ENCODE data around the gene ZNF608. TPM values are rescaled to one million over a fixed set of nuclear protein-coding genes. Genes with fewer than 3 reads are reported as not detected.

Gene ZNF608
- total RNA-seq, 1 donor from 2014 or later, result 213 TPM

DNA sequence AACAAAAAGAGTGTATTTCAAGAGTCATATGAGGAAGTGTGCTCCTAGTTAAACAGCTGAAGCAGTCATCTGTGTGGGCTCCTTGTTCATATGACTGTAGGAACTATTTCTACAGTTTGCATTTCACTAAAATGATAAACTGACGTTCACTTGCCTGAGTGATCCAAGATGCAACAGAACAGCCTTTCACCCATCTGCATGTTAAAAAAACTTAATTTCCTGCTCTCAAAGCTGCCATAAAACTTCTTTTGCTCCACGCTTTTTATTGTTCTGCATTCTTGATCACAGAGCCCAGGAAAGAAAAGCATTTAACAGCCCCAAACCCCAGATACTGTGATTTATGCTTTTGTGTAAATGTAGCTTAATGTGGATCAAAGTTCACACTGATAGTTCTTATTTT lies 43.9 kb downstream of the ZNF608 start:
- Mint-ChIP-seq H3K4me3 (no peak overlapping the region), H3K36me3 (peaks cover 29% of the 10 kb centered on the region)

DNA sequence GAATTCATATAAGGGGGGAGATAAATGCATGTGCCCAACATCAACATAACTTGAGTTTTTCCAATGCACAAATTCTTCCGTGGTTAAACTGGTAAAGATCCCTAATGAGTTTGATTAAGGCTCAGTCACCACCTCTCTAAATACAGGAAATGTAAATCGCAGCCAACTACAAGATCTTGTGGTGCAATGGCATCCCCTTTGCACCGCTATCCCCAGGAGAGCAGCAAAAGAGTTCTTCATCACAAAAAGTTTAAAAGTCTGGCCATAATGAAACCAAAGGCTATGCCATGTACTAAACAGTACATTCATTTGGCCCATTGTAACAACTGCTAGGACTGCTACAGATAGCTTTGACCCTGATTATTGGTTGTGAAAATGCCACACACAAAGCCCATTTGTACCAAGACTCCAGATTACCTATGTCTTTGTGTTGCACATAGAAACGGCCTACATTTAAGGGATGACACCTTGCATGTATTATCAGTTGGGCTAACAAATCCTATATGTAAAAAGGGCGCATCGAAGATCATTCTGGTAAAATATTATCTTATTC lies 44.5 kb downstream of the ZNF608 start:
- H3K27ac ChIP-seq, result no peak overlapping the region
- Mint-ChIP-seq H3K4me1 (peaks cover 93% of the 10 kb centered on the region), H3K9me3 (no peaks in the 10 kb centered on the region), H3K4me3 (no peak overlapping the region), H3K27me3 (ENCODE audit: insufficient read depth, low read depth) (peaks cover 4% of the 10 kb centered on the region), H3K36me3 (peaks cover 32% of the 10 kb centered on the region), H3K27ac (no peak overlapping the region)
- no peaks in the 10 kb centered on the region for H3K27me3 ChIP-seq
- peaks cover 10% of the 10 kb centered on the region for H3K36me3 ChIP-seq
- peaks cover 48% of the 10 kb centered on the region for H3F3A ChIP-seq (ENCODE audit: low read depth)
- H3K4me3 ChIP-seq, result no peak overlapping the region
- H3K79me2 ChIP-seq (ENCODE audit: low read depth), result peaks cover 100% of the 10 kb centered on the region
- peaks cover 100% of the 10 kb centered on the region for H3K4me1 ChIP-seq
- H3K4me2 ChIP-seq, result peak overlapping the region; percentile 30
- H2AFZ ChIP-seq (replicated peaks), result no peak overlapping the region
- TF ChIP-seq EZH2 (IDR thresholded peaks at IDR 0.05) (no peak), EZH2phosphoT487 (IDR thresholded peaks at IDR 0.05) (no peak), CTCF (IDR thresholded peaks at IDR 0.05) (no peak)
- DNase-seq (ENCODE audit: low spot score), result no peak
- H3K9ac ChIP-seq, result no peak overlapping the region
- H3K9me3 ChIP-seq (ENCODE audit: low read depth), result no peaks in the 10 kb centered on the region
- H4K20me1 ChIP-seq (ENCODE audit: low read depth), result peaks cover 100% of the 10 kb centered on the region

More for the DNA sequence above, 43.9 kb downstream of the ZNF608 start:
- peak overlapping the region; percentile 36 for H3K4me2 ChIP-seq
- H3K79me2 ChIP-seq (ENCODE audit: low read depth), result peaks cover 100% of the 10 kb centered on the region
- no peak for DNase-seq (ENCODE audit: low spot score)
- no peak overlapping the region for H3K27ac Mint-ChIP-seq
- H3K4me1 ChIP-seq, result peaks cover 100% of the 10 kb centered on the region
- peaks cover 10% of the 10 kb centered on the region for H3K36me3 ChIP-seq
- H3F3A ChIP-seq (ENCODE audit: low read depth), result peaks cover 48% of the 10 kb centered on the region
- H3K27me3 ChIP-seq, result no peaks in the 10 kb centered on the region
- H3K4me3 ChIP-seq, result peak overlapping the region; percentile 4
- H3K27me3 Mint-ChIP-seq (ENCODE audit: insufficient read depth, low read depth), result peaks cover 4% of the 10 kb centered on the region
- H3K9me3 Mint-ChIP-seq, result no peaks in the 10 kb centered on the region
- H2AFZ ChIP-seq (replicated peaks), result no peak overlapping the region
- no peaks in the 10 kb centered on the region for H3K9me3 ChIP-seq (ENCODE audit: low read depth)
- TF ChIP-seq CTCF (IDR thresholded peaks at IDR 0.05) (no peak), EZH2 (IDR thresholded peaks at IDR 0.05) (no peak), EZH2phosphoT487 (IDR thresholded peaks at IDR 0.05) (no peak)
- H4K20me1 ChIP-seq (ENCODE audit: low read depth), result peaks cover 100% of the 10 kb centered on the region
- H3K9ac ChIP-seq, result no peak overlapping the region
- H3K27ac ChIP-seq, result no peak overlapping the region
- H3K4me1 Mint-ChIP-seq, result peaks cover 96% of the 10 kb centered on the region

DNA sequence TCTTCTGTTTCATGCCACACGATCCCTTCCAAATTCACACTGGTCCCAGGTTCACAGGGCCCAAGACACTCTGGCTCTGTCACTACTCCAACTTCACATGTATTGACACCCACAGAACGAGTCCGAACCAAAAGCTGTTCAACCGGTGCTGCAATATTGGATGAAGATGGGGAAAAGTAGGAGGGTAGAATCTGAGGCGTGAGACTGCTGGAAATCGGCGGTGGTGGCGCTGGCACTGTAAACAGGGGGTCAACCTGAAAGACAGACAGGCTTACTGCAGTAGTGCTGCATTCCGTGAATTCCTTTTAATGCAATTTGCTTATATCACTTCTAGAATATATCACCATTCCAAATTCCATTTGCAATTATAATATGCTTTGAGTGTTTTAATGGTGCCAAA lies 45.4 kb downstream of the ZNF608 start:
- Mint-ChIP-seq H3K4me1 (peaks cover 87% of the 10 kb centered on the region), H3K4me3 (peak overlapping the region; percentile 40), H3K9me3 (peaks cover 6% of the 10 kb centered on the region), H3K27ac (no peak overlapping the region), H3K36me3 (peaks cover 41% of the 10 kb centered on the region), H3K27me3 (ENCODE audit: insufficient read depth, low read depth) (no peaks in the 10 kb centered on the region)
- Histone ChIP-seq H3K27me3 (no peaks in the 10 kb centered on the region), H3F3A (ENCODE audit: low read depth) (peaks cover 47% of the 10 kb centered on the region), H3K4me2 (peak overlapping the region; percentile 21), H3K9me3 (ENCODE audit: low read depth) (no peaks in the 10 kb centered on the region), H3K79me2 (ENCODE audit: low read depth) (peaks cover 100% of the 10 kb centered on the region), H4K20me1 (ENCODE audit: low read depth) (peaks cover 100% of the 10 kb centered on the region), H2AFZ (replicated peaks) (no peak overlapping the region), H3K27ac (no peak overlapping the region), H3K4me1 (peaks cover 90% of the 10 kb centered on the region), H3K4me3 (no peak overlapping the region), H3K9ac (no peak overlapping the region), H3K36me3 (peaks cover 10% of the 10 kb centered on the region)
- TF ChIP-seq EZH2 (IDR thresholded peaks at IDR 0.05) (no peak), CTCF (IDR thresholded peaks at IDR 0.05) (no peak), EZH2phosphoT487 (IDR thresholded peaks at IDR 0.05) (no peak)
- peak; percentile 41 for DNase-seq (ENCODE audit: low spot score)

Measured in neural progenitor cell (in vitro differentiated cells).